DND-41 (cell line): ENCODE results near the gene AAGAB.

Source experiments
- CTCF ChIP-seq: IDR thresholded peaks from 2 replicates; pipeline ENCODE4 v1.5.1; 2012; ENCODE audit warnings: borderline replicate concordance, low read length, moderate library complexity, mild to moderate bottlenecking; ENCODE audit not compliant: poor library complexity, severe bottlenecking; ENCODE audit errors: extremely low read depth
- EZH2 ChIP-seq: IDR thresholded peaks from 3 replicates; pipeline ENCODE4 v1.6.1; 2012; ENCODE audit warnings: borderline replicate concordance, low read depth, mild to moderate bottlenecking, moderate library complexity, low read length, inconsistent platforms; ENCODE audit not compliant: severe bottlenecking

- TF ChIP-seq CTCF (no peak), EZH2 (no peak)
These were observed 69.4 kb downstream of the AAGAB start for GRCh38 chr15:67185051-67185450.
